HepG2 (cell line): Measurements from ENCODE around the gene NOC3L. TPM values are rescaled to one million over a fixed set of nuclear protein-coding genes. Genes with fewer than 3 reads are reported as not detected.
A peak's percentile ranks its signal among the peaks of the same experiment; 100 is the strongest.

Experiments
- ARNTL ChIP-seq: sonication (generic); formaldehyde crosslinking; IDR thresholded peaks from 2 replicates; pipeline ENCODE4 v1.4.0; 2020; ENCODE audit warnings: mild to moderate bottlenecking, missing genetic modification reagents
- ATF7-NPFF ChIP-seq: sonication (generic); formaldehyde crosslinking; IDR thresholded peaks from 2 replicates; pipeline ENCODE4 v1.8.1; 2023; ENCODE audit warnings: mild to moderate bottlenecking, low read depth, missing genetic modification reagents, moderate library complexity
- GATAD1 ChIP-seq: IDR thresholded peaks from 2 replicates; pipeline ENCODE4 v1.6.1; 2016; ENCODE audit warnings: missing genetic modification reagents, missing compliant biosample characterization
- IRF2 ChIP-seq: IDR thresholded peaks from 2 replicates; pipeline ENCODE4 v1.6.1; 2018; ENCODE audit warnings: missing genetic modification reagents, missing compliant biosample characterization
- NONO ChIP-seq, 2 experiments: fragments of 450-650 bp in 1 of 2; sonication (generic) in 1 of 2; formaldehyde crosslinking in 1 of 2; IDR thresholded peaks in 1 of 2; conservative IDR thresholded peaks in 1 of 2; 2 replicates each; pipeline versions ENCODE4 v1.6.1 to v1.8.0; 2017 to 2022; ENCODE audit warnings: mild to moderate bottlenecking in 1 of 2, missing genetic modification reagents in 1 of 2, moderate library complexity in 1 of 2
- SMARCC2 ChIP-seq: fragments of 450-650 bp; IDR thresholded peaks from 2 replicates; pipeline ENCODE4 v1.6.1; 2017; ENCODE audit warnings: antibody characterized with exemption, mild to moderate bottlenecking
- ZBTB20 ChIP-seq: sonication (generic); formaldehyde crosslinking; IDR thresholded peaks from 2 replicates; pipeline ENCODE4 v1.8.1; 2023; ENCODE audit warnings: missing genetic modification reagents, low read depth, mild to moderate bottlenecking, borderline replicate concordance
- ZBTB8A ChIP-seq: sonication (generic); formaldehyde crosslinking; IDR thresholded peaks from 2 replicates; pipeline ENCODE4 v1.4.0; 2020; ENCODE audit warnings: mild to moderate bottlenecking, low read depth, missing genetic modification reagents, borderline replicate concordance
- ZKSCAN1 ChIP-seq: fragments of 150-350 bp; IDR thresholded peaks from 2 replicates; pipeline ENCODE4 v1.6.1; 2014; ENCODE audit warnings: low read length
- ZNF138 ChIP-seq: sonication (generic); formaldehyde crosslinking; IDR thresholded peaks from 2 replicates; pipeline ENCODE4 v1.5.0; 2020; ENCODE audit warnings: mild to moderate bottlenecking, low read depth, missing genetic modification reagents
- ZNF224 ChIP-seq: sonication (generic); formaldehyde crosslinking; IDR thresholded peaks from 2 replicates; pipeline ENCODE4 v1.5.0; 2020; ENCODE audit warnings: mild to moderate bottlenecking, missing genetic modification reagents
- ZNF552 ChIP-seq: sonication (generic); formaldehyde crosslinking; IDR thresholded peaks from 2 replicates; pipeline ENCODE4 v1.9.0; 2022; ENCODE audit warnings: missing genetic modification reagents, mild to moderate bottlenecking, borderline replicate concordance
- ZNF569 ChIP-seq: sonication (generic); formaldehyde crosslinking; IDR thresholded peaks from 2 replicates; pipeline ENCODE4 v1.5.0; 2020; ENCODE audit warnings: mild to moderate bottlenecking, missing genetic modification reagents, moderate library complexity, borderline replicate concordance
- ZNF775 ChIP-seq: sonication (generic); formaldehyde crosslinking; IDR thresholded peaks from 2 replicates; pipeline ENCODE4 v1.4.0; 2020; ENCODE audit warnings: missing genetic modification reagents, mild to moderate bottlenecking, moderate library complexity, borderline replicate concordance
- polyA plus RNA-seq, 8 experiments: library from polyadenylated mRNA; depleted of rRNA in 3 of 8; stranded (reverse) in 7 of 8; unstranded in 1 of 8; fragments of >200 nt; fragmentation: Illumina TruSeq in 4 of 8; extraction: Trizol in 4 of 8; gene quantifications; 2 replicates each; pipeline versions ENCODE4 v1.2.1 to v1.2.3, GENCODE V29; 2011 to 2016; ENCODE audit warnings: low read depth in 4 of 8, missing spikeins in 1 of 8, mixed read lengths in 1 of 8; ENCODE audit not compliant: insufficient read depth in 1 of 8
- total RNA-seq, 5 experiments: library from RNA; depleted of rRNA; stranded (reverse); fragments of >200 nt; fragmentation: Illumina TruSeq; extraction: Trizol; gene quantifications; 2 replicates each; pipeline ENCODE4 v1.2.3, GENCODE V29; 2016; ENCODE audit warnings: low read depth in 1 of 5
- TF ChIP-seq, protein P1 (sequence below): sonication (generic); formaldehyde crosslinking; IDR thresholded peaks from 2 replicates; pipeline ENCODE4 v1.5.0; 2020; ENCODE audit warnings: mild to moderate bottlenecking, missing genetic modification reagents, moderate library complexity
- TF ChIP-seq, protein P2 (sequence below): sonication (generic); formaldehyde crosslinking; IDR thresholded peaks from 2 replicates; pipeline ENCODE4 v1.4.0; 2020; ENCODE audit warnings: low read depth, missing genetic modification reagents
- TF ChIP-seq, protein P3 (sequence below): conservative IDR thresholded peaks from 2 replicates; pipeline ENCODE4 v1.6.1; 2018; ENCODE audit warnings: missing genetic modification reagents
- TF ChIP-seq, protein P4 (sequence below): sonication (generic); formaldehyde crosslinking; conservative IDR thresholded peaks from 2 replicates; pipeline ENCODE4 v1.4.0; 2020; ENCODE audit warnings: missing genetic modification reagents
- TF ChIP-seq, protein P5 (sequence below): sonication (generic); formaldehyde crosslinking; IDR thresholded peaks from 2 replicates; pipeline ENCODE4 v1.5.0; 2020; ENCODE audit warnings: missing genetic modification reagents, mild to moderate bottlenecking, borderline replicate concordance
- TF ChIP-seq, protein P6 (sequence below): sonication (generic); formaldehyde crosslinking; IDR thresholded peaks from 2 replicates; pipeline ENCODE4 v1.5.0; 2020; ENCODE audit warnings: mild to moderate bottlenecking, missing genetic modification reagents

Gene NOC3L
- total and polyA plus RNA-seq, 2 of the 13 experiments (the other 11 are each of a cell fraction or from before 2014, with no cell fraction given): 7.8 to 36.6 TPM

DNA sequence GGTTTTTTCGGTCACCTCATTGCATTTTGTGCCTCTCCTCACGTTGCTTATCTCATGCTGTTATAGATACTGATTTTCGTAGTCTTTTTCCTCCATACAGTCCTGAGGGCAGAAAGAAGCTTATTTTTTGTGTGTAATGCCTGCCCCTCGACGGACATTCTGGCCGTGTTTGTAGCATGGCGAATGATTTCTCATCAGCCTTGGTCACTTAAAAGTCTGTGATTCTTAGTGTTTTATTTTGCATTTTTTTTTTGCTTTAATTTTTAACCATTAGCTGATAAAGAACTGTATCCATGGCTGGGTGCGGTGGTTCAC is 469 bp upstream of the NOC3L start (continued):
- TF ChIP-seq, protein P1, sequence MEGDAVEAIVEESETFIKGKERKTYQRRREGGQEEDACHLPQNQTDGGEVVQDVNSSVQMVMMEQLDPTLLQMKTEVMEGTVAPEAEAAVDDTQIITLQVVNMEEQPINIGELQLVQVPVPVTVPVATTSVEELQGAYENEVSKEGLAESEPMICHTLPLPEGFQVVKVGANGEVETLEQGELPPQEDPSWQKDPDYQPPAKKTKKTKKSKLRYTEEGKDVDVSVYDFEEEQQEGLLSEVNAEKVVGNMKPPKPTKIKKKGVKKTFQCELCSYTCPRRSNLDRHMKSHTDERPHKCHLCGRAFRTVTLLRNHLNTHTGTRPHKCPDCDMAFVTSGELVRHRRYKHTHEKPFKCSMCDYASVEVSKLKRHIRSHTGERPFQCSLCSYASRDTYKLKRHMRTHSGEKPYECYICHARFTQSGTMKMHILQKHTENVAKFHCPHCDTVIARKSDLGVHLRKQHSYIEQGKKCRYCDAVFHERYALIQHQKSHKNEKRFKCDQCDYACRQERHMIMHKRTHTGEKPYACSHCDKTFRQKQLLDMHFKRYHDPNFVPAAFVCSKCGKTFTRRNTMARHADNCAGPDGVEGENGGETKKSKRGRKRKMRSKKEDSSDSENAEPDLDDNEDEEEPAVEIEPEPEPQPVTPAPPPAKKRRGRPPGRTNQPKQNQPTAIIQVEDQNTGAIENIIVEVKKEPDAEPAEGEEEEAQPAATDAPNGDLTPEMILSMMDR: no peak
- TF ChIP-seq ARNTL (CRISPR knock-in tag): no peak
- no peak for TF ChIP-seq ZNF775 (CRISPR knock-in tag)
- no peak for TF ChIP-seq ZBTB8A
- TF ChIP-seq, protein P2, sequence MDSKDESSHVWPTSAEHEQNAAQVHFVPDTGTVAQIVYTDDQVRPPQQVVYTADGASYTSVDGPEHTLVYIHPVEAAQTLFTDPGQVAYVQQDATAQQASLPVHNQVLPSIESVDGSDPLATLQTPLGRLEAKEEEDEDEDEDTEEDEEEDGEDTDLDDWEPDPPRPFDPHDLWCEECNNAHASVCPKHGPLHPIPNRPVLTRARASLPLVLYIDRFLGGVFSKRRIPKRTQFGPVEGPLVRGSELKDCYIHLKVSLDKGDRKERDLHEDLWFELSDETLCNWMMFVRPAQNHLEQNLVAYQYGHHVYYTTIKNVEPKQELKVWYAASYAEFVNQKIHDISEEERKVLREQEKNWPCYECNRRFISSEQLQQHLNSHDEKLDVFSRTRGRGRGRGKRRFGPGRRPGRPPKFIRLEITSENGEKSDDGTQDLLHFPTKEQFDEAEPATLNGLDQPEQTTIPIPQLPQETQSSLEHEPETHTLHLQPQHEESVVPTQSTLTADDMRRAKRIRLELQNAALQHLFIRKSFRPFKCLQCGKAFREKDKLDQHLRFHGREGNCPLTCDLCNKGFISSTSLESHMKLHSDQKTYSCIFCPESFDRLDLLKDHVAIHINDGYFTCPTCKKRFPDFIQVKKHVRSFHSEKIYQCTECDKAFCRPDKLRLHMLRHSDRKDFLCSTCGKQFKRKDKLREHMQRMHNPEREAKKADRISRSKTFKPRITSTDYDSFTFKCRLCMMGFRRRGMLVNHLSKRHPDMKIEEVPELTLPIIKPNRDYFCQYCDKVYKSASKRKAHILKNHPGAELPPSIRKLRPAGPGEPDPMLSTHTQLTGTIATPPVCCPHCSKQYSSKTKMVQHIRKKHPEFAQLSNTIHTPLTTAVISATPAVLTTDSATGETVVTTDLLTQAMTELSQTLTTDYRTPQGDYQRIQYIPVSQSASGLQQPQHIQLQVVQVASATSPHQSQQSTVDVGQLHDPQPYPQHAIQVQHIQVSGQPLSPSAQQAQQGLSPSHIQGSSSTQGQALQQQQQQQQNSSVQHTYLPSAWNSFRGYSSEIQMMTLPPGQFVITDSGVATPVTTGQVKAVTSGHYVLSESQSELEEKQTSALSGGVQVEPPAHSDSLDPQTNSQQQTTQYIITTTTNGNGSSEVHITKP (CRISPR knock-in tag): no peak
- TF ChIP-seq GATAD1 (CRISPR knock-in tag): no peak
- TF ChIP-seq NONO (IDR thresholded peaks at IDR 0.05): no peak
- TF ChIP-seq NONO (CRISPR knock-in tag; conservative IDR thresholded peaks at IDR 0.05): no peak
- TF ChIP-seq, protein P3, sequence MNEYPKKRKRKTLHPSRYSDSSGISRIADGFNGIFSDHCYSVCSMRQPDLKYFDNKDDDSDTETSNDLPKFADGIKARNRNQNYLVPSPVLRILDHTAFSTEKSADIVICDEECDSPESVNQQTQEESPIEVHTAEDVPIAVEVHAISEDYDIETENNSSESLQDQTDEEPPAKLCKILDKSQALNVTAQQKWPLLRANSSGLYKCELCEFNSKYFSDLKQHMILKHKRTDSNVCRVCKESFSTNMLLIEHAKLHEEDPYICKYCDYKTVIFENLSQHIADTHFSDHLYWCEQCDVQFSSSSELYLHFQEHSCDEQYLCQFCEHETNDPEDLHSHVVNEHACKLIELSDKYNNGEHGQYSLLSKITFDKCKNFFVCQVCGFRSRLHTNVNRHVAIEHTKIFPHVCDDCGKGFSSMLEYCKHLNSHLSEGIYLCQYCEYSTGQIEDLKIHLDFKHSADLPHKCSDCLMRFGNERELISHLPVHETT (CRISPR knock-in tag): no peak
- TF ChIP-seq ZNF552 (CRISPR knock-in tag): no peak
- TF ChIP-seq ZNF138 (CRISPR knock-in tag): no peak
- TF ChIP-seq ZNF569: 0 out of 2 replicates have a peak, but pooled peaks have one; percentile 3
- TF ChIP-seq SMARCC2: no peak
- no peak for TF ChIP-seq IRF2 (CRISPR knock-in tag)
- TF ChIP-seq, protein P4, sequence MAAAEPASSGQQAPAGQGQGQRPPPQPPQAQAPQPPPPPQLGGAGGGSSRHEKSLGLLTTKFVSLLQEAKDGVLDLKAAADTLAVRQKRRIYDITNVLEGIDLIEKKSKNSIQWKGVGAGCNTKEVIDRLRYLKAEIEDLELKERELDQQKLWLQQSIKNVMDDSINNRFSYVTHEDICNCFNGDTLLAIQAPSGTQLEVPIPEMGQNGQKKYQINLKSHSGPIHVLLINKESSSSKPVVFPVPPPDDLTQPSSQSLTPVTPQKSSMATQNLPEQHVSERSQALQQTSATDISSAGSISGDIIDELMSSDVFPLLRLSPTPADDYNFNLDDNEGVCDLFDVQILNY (CRISPR knock-in tag): no peak
- 0 out of 2 replicates have a peak, but pooled peaks have one; percentile 1 for TF ChIP-seq ZNF224
- TF ChIP-seq ZBTB20 (CRISPR knock-in tag): no peak
- TF ChIP-seq, protein P5, sequence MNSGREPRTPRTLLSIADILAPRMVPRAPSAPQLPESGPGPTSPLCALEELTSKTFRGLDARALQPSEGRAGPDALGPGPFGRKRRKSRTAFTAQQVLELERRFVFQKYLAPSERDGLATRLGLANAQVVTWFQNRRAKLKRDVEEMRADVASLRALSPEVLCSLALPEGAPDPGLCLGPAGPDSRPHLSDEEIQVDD (CRISPR knock-in tag): no peak
- TF ChIP-seq ZKSCAN1: no peak
- TF ChIP-seq ATF7-NPFF (CRISPR knock-in tag): no peak
- TF ChIP-seq, protein P6, sequence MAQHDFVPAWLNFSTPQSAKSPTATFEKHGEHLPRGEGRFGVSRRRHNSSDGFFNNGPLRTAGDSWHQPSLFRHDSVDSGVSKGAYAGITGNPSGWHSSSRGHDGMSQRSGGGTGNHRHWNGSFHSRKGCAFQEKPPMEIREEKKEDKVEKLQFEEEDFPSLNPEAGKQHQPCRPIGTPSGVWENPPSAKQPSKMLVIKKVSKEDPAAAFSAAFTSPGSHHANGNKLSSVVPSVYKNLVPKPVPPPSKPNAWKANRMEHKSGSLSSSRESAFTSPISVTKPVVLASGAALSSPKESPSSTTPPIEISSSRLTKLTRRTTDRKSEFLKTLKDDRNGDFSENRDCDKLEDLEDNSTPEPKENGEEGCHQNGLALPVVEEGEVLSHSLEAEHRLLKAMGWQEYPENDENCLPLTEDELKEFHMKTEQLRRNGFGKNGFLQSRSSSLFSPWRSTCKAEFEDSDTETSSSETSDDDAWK (CRISPR knock-in tag): no peak
